Uterus (tissue), 4 donors: ENCODE results near the gene AURKA. TPM values are rescaled to one million over a fixed set of nuclear protein-coding genes. Genes with fewer than 3 reads are reported as not detected.
"Not testable (repeated sequence)": the region's sequence is repeated elsewhere in the genome, so short reads cannot be mapped to it uniquely, and the experiment has no call there.

Source experiments
- DNase-seq, 2 donors: peaks; one replicate each; pipeline ENCODE4 v3.0.0-alpha.2; 2019 to 2020
- H3K27ac ChIP-seq, 2 donors: fragments of 200-600 bp; sonication (generic); 1 replicate in 1 of 2; 2 replicates in 1 of 2; pipeline ENCODE4 v1.5.1; 2016 to 2018
- H3K27me3 ChIP-seq, 2 donors: fragments of 200-600 bp; sonication (generic); one replicate each; pipeline ENCODE4 v1.5.1; 2018 to 2019; ENCODE audit warnings: control low read depth in 1 of 2
- H3K36me3 ChIP-seq, 2 donors: fragments of 200-600 bp; sonication (generic); one replicate each; pipeline ENCODE4 v1.5.1; 2019; ENCODE audit warnings: control low read depth in 1 of 2
- H3K4me1 ChIP-seq, 2 donors: fragments of 200-600 bp; sonication (generic); one replicate each; pipeline ENCODE4 v1.5.1; 2018 to 2019; ENCODE audit warnings: control low read depth in 1 of 2
- H3K4me3 ChIP-seq, 2 donors: fragments of 200-600 bp; sonication (generic); 1 replicate in 1 of 2; 2 replicates in 1 of 2; pipeline ENCODE4 v1.5.1; 2018 to 2019; ENCODE audit warnings: mild to moderate bottlenecking in 1 of 2
- H3K9me3 ChIP-seq, 2 donors: fragments of 200-600 bp; sonication (generic); one replicate each; pipeline ENCODE4 v1.5.1; 2019; ENCODE audit warnings: control low read depth in 1 of 2
- CTCF ChIP-seq, 4 experiments: fragments of 200-600 bp in 2 of 4; fragments of 450-650 bp in 2 of 4; sonication (generic) in 2 of 4; IDR thresholded peaks; one replicate each; pipeline ENCODE4 v1.5.1; 2016 to 2019; ENCODE audit warnings: antibody characterized with exemption in 4 of 4, mild to moderate bottlenecking in 2 of 4, moderate library complexity in 1 of 4
- POLR2A ChIP-seq, 2 donors: fragments of 450-650 bp; IDR thresholded peaks; one replicate each; pipeline ENCODE4 v1.6.1; 2016; ENCODE audit warnings: antibody characterized with exemption in 2 of 2, mild to moderate bottlenecking in 1 of 2, moderate library complexity in 1 of 2
- intact Hi-C: fragments of 100-400 bp; cut with DNase I; formaldehyde crosslinking; loops from one replicate; pipeline ENCODE4 v1.15.1; 2023; ENCODE audit warnings: low total_unique reads
- total RNA-seq, 4 donors: library from RNA; depleted of rRNA in 3 of 4; stranded (reverse); fragments of >200 nt in 3 of 4; gene quantifications; one replicate each; pipeline versions ENCODE4 v1.1.0 to v1.2.4, GENCODE V29; 2014 to 2023
- donor health status: DM: yes; HTN: yes; CAD: no.

Gene AURKA
- total RNA-seq, 4 donors from 2014 or later, result 1.9 to 17.4 (median 9.7) TPM; not detected in 1

GRCh38 chr20:56345911-56346310 is 46.1 kb downstream of the AURKA start:
- H3K4me3 ChIP-seq, result no peak overlapping the region
- intact Hi-C loops, result no loop called here
- TF ChIP-seq CTCF (IDR thresholded peaks at IDR 0.05) (no peak), POLR2A (IDR thresholded peaks at IDR 0.05) (no peak)
- no peaks in the 10 kb centered on the region for H3K36me3 ChIP-seq
- no peak for DNase-seq
- no peak overlapping the region for H3K27ac ChIP-seq
- no peaks in the 10 kb centered on the region for H3K4me1 ChIP-seq
- no peaks in the 10 kb centered on the region for H3K27me3 ChIP-seq
- no peaks in the 10 kb centered on the region for H3K9me3 ChIP-seq

- peak in 1 of 2 donors; percentile 23 for DNase-seq
- Histone ChIP-seq H3K4me1 (no peaks in the 10 kb centered on the region), H3K27me3 (no peaks in the 10 kb centered on the region), H3K9me3 (no peaks in the 10 kb centered on the region), H3K36me3 (no peaks in the 10 kb centered on the region), H3K27ac (no peak overlapping the region), H3K4me3 (no peak overlapping the region)
- TF ChIP-seq CTCF (IDR thresholded peaks at IDR 0.05) (peak; percentile 26 to 57 (median 44)), POLR2A (IDR thresholded peaks at IDR 0.05) (no peak)
- intact Hi-C loops, result no loop called here
Observed at GRCh38 chr20:56343861-56344381, 48.1 kb downstream of the AURKA start.

- no peaks in the 10 kb centered on the region for H3K9me3 ChIP-seq
- no peaks in the 10 kb centered on the region for H3K4me1 ChIP-seq
- H3K27ac ChIP-seq, result no peak overlapping the region
- no peak for DNase-seq
- H3K27me3 ChIP-seq, result no peaks in the 10 kb centered on the region
- H3K36me3 ChIP-seq, result no peaks in the 10 kb centered on the region
- TF ChIP-seq POLR2A (IDR thresholded peaks at IDR 0.05) (no peak), CTCF (IDR thresholded peaks at IDR 0.05) (no peak)
- no peak overlapping the region for H3K4me3 ChIP-seq
- intact Hi-C loops, result no loop called here
Observed at GRCh38 chr20:56342783-56343182, 49.2 kb downstream of the AURKA start.

GRCh38 chr20:56336709-56337108 is 55.3 kb downstream of the AURKA start:
- intact Hi-C loops, H3K27ac ChIP-seq, H3K9me3 ChIP-seq, DNase-seq, H3K27me3 ChIP-seq, H3K4me1 ChIP-seq, H3K4me3 ChIP-seq, H3K36me3 ChIP-seq: not testable (repeated sequence)

GRCh38 chr20:56328861-56329260 is 63.2 kb downstream of the AURKA start:
- Histone ChIP-seq H3K27ac (no peak overlapping the region), H3K4me3 (no peak overlapping the region), H3K4me1 (no peaks in the 10 kb centered on the region), H3K27me3 (no peaks in the 10 kb centered on the region), H3K9me3 (no peaks in the 10 kb centered on the region), H3K36me3 (no peaks in the 10 kb centered on the region)
- no peak for DNase-seq
- intact Hi-C loops, result no loop called here
- TF ChIP-seq CTCF (IDR thresholded peaks at IDR 0.05) (no peak), POLR2A (IDR thresholded peaks at IDR 0.05) (no peak)

- intact Hi-C loops, result no loop called here
- no peaks in the 10 kb centered on the region for H3K36me3 ChIP-seq
Observed at GRCh38 chr20:56324806-56325205, 67.2 kb downstream of the AURKA start.

More at GRCh38 chr20:56324806-56325205, 67.2 kb downstream of the AURKA start:
- Histone ChIP-seq H3K4me1 (no peaks in the 10 kb centered on the region), H3K4me3 (no peak overlapping the region), H3K27ac (no peak overlapping the region), H3K9me3 (no peaks in the 10 kb centered on the region), H3K27me3 (no peaks in the 10 kb centered on the region)
- TF ChIP-seq CTCF (IDR thresholded peaks at IDR 0.05) (no peak), POLR2A (IDR thresholded peaks at IDR 0.05) (no peak)
- no peak for DNase-seq
